Osteocyte (in vitro differentiated cells): Measurements from ENCODE around the gene SPATA9. TPM values are rescaled to one million over a fixed set of nuclear protein-coding genes. Genes with fewer than 3 reads are reported as not detected.
"Not testable (repeated sequence)": the region's sequence is repeated elsewhere in the genome, so short reads cannot be mapped to it uniquely, and the experiment has no call there.

Experiments used
- DNase-seq: peaks from one replicate; pipeline ENCODE4 v3.0.0; 2021; ENCODE audit warnings: mixed read lengths; ENCODE audit not compliant: unreplicated experiment; ENCODE audit errors: extremely low spot score
- H3K27ac Mint-ChIP-seq: one replicate; pipeline ENCODE4 v1.8.0; 2021; ENCODE audit warnings: mild to moderate bottlenecking, mixed read lengths; ENCODE audit not compliant: unreplicated experiment
- H3K27me3 Mint-ChIP-seq: one replicate; pipeline ENCODE4 v1.8.0; 2021; ENCODE audit warnings: mixed read lengths; ENCODE audit not compliant: unreplicated experiment
- H3K36me3 Mint-ChIP-seq: one replicate; pipeline ENCODE4 v1.8.0; 2021; ENCODE audit warnings: mixed read lengths; ENCODE audit not compliant: unreplicated experiment
- H3K4me1 Mint-ChIP-seq: one replicate; pipeline ENCODE4 v1.8.0; 2021; ENCODE audit warnings: mixed read lengths; ENCODE audit not compliant: unreplicated experiment
- H3K4me3 Mint-ChIP-seq: one replicate; pipeline ENCODE4 v1.8.0; 2021; ENCODE audit warnings: mild to moderate bottlenecking, moderate library complexity, mixed read lengths; ENCODE audit not compliant: unreplicated experiment
- H3K9me3 Mint-ChIP-seq: one replicate; pipeline ENCODE4 v1.8.0; 2021; ENCODE audit warnings: mixed read lengths; ENCODE audit not compliant: unreplicated experiment
- CTCF ChIP-seq: fragments of 200-600 bp; sonication (generic); IDR thresholded peaks from 2 replicates; pipeline ENCODE4 v1.5.0; 2021; ENCODE audit warnings: antibody characterized with exemption, mild to moderate bottlenecking, moderate library complexity
- total RNA-seq: library from RNA; stranded (reverse); gene quantifications from 2 replicates; pipeline ENCODE4 v1.2.1, GENCODE V29; 2021

The SPATA9 gene
- total RNA-seq, 1 donor from 2014 or later, result 3.0 TPM

DNA sequence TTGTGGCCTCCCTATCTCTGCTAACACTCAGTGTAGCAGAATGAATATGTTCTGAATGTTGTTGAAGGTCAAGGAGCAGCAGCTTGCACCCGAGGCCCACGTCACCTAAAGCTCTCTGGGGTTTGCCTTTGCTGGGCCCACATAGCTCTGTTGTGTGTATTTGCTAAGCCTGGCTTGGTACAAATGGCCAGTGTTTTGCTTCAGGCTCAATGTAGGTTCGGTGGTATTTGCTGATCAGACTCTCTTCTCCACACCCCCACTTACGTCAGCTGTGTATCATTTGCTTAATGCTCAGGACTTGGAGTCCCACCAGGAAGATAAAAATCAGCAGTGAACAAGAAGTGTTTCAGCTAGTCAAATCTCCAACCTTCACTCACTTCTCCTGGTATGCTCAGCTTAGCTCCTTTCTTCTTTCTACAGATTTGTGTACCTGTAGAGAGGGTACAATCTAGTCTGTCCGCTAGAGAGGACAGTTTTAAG, 41.0 kb downstream of the SPATA9 start:
- no peak for DNase-seq
- no peaks in the 10 kb centered on the region for H3K36me3 Mint-ChIP-seq
- H3K27ac Mint-ChIP-seq, result no peak overlapping the region
- peaks cover 9% of the 10 kb centered on the region for H3K27me3 Mint-ChIP-seq
- no peaks in the 10 kb centered on the region for H3K9me3 Mint-ChIP-seq
- H3K4me3 Mint-ChIP-seq, result no peak overlapping the region
- H3K4me1 Mint-ChIP-seq, result peaks cover 2% of the 10 kb centered on the region
- TF ChIP-seq CTCF, result no peak

DNA sequence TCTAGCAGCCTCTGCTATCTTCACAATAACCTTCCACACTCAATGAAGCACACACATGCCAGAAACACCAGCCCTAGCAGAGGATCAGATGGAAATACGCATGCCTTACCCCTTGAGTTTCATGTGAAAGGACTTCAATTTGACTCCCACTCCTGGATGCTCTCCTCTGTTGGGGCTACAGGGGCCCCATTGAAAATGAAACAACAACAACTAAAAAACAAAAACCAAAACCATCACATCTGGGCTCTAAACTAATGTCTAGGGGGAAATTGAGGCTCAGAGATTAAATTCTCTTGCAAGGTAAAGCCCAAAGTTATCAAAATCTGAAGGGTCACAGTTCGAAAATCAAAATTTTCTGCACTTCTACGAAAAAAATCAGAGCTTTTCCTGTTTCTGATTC, 44.2 kb downstream of the SPATA9 start:
- no peak for DNase-seq
- H3K4me3 Mint-ChIP-seq, result no peak overlapping the region
- TF ChIP-seq CTCF, result no peak
- H3K9me3 Mint-ChIP-seq, result no peaks in the 10 kb centered on the region
- no peaks in the 10 kb centered on the region for H3K4me1 Mint-ChIP-seq
- no peaks in the 10 kb centered on the region for H3K36me3 Mint-ChIP-seq
- H3K27ac Mint-ChIP-seq, result no peak overlapping the region
- peaks cover 12% of the 10 kb centered on the region for H3K27me3 Mint-ChIP-seq

DNA sequence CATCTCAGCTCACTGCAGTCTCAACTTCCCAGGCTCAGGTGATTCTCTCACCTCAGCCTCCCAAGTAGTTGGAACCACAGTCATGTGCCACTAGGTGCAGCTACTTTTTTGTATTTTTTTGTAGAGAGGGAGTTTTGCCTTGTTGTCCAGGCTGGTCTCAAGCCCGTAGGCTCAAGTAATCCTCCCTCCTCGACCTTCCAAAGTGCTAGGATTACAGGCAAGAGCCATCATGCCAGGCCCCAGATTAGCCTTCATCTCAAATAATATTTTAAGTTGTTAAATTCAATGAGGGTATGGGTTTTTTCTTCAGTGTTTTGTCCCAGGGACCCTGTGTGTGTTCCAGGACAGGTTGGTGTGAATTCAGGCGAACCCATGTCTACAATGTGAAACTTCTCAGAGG, 48.7 kb downstream of the SPATA9 start:
- no peak for DNase-seq
- Mint-ChIP-seq H3K27ac (no peak overlapping the region), H3K4me3 (no peak overlapping the region), H3K4me1 (peaks cover 16% of the 10 kb centered on the region), H3K36me3 (no peaks in the 10 kb centered on the region), H3K9me3 (peaks cover 5% of the 10 kb centered on the region), H3K27me3 (peaks cover 12% of the 10 kb centered on the region)
- no peak for TF ChIP-seq CTCF

DNA sequence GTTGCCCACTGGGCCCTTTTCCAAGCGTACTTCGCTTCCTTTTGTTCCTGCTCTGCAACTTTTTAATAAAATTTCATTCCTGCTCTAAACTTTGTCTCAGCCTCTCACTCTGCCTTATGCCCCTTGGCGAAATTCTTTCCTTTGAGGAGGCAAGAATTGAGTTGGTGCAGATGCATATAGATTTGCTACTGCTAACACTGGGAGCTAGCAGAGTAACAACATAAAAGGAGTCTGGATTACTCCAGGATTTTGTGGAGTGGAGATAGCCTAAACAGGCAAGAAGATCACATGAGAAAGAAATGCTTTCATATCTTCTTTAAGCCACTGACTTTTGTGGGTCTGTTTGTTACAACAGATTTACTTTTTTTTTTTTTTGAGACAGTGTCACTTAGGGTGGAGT, 49.1 kb downstream of the SPATA9 start:
- Mint-ChIP-seq H3K27ac (no peak overlapping the region), H3K36me3 (no peaks in the 10 kb centered on the region), H3K27me3 (peaks cover 11% of the 10 kb centered on the region), H3K4me3 (no peak overlapping the region), H3K4me1 (peaks cover 16% of the 10 kb centered on the region), H3K9me3 (peaks cover 5% of the 10 kb centered on the region)
- DNase-seq, result no peak
- no peak for TF ChIP-seq CTCF

GRCh38 chr5:95632942-95633341, 49.8 kb downstream of the SPATA9 start:
- DNase-seq, H3K36me3 Mint-ChIP-seq, H3K4me3 Mint-ChIP-seq, H3K9me3 Mint-ChIP-seq, H3K27me3 Mint-ChIP-seq, H3K27ac Mint-ChIP-seq: not testable (repeated sequence)
- H3K4me1 Mint-ChIP-seq, result peaks cover 16% of the 10 kb centered on the region
